ENCODE results near the gene FBLN2.

The FBLN2 gene

GRCh38 chr3:13605555-13605954, 56.6 kb downstream of the FBLN2 start:
- DNase-seq (ENCODE audit: low read depth), result no peak

DNA sequence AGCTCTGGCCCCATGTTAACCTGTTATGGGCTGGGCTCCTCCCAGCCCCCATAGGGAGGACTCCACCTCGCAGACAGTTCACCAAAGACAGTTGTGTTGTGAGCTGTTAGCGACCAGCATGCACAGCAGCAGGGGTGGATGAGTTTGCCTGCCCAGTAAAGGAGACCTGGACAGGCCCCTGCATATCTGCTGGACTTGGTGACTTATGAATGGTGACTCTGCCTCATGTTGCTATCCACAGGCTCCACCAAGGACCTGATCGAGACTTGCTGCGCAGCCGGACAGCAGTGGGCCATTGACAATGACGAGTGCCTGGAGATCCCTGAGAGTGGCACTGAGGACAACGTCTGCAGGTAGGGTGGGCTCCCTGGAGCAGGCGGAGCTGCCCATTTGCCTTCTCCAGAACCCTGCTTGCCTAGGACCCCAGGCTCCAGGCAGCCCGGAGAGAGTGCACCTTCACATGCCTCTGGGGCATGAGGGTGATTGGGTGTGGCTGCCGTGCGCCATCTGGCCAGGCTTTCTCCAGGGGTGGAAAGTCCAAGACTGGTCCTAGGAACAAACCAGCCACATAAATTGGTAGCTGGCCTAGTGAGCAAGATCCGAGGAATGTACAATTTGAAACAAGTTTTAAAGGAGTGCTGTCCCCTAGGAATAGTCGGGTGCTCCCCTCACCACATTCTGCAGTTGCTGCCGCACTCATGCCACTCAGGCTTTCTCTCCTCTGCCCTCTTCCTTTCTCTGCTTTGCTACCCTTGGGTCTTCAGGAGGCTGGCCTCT, 59.1 kb downstream of the FBLN2 start:
- no peak for DNase-seq (ENCODE audit: low read depth)

DNA sequence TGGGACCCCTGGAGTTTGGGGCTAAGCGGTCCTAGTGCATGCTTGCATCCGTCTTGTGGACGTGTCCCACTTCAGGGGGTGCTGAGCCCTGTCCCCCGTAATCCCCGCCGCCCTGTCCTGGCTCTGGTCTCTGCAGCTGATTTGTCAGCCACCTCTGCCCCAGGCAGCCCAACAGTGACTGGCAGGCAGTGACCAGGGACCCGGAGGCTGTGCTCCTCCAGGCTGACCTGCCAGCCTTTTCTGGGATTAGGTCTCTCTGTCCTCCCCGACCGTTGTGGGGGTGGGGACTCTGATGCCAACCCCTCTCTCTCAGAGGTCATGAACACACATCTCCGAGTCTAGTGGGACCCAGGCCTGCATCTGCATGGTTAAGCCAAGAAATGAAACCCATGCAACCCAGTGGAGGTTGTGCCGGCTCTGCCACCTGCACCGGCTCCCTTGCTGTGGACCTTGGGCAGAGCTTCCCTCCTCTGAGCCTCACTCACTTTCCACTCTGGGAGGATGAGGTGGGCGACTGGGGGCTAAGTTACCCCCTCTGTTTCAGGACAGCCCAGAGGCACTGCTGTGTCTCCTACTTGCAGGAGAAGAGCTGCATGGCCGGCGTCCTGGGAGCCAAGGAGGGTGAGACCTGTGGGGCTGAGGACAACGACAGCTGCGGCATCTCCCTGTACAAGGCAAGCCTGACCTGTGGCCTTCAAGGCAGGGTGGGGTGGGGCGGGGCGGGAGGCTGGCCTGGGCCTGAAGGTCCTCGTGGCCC, 60.2 kb downstream of the FBLN2 start:
- DNase-seq (ENCODE audit: low read depth), result no peak

DNA sequence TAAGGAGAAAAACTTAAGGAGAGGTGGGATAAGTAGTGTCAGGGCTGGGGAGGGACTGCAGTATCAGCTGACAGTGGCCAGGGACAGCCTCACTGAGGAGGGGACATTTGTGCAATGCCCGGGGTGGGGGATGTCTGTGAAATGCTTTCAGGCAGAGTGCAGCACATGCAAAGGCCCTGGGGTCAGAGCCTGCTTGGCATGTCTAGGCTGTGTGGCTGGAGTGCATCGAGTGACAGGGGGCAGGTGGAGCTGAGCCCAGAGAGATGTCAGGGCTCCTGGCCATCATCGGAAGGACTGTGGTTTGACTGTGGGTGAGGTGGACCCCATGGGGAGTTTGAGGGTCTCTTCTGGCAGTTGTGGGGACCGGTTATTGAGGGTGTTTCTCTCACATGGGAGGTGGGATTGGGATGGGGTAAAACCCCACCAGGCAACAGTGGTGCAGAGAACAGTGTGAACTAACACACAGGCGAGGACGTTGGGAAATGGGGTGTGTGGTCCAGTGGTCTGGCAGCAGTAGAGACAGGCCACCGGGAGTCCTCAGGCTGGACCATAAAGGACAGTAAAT, 61.2 kb downstream of the FBLN2 start:
- DNase-seq (ENCODE audit: low read depth), result no peak

DNA sequence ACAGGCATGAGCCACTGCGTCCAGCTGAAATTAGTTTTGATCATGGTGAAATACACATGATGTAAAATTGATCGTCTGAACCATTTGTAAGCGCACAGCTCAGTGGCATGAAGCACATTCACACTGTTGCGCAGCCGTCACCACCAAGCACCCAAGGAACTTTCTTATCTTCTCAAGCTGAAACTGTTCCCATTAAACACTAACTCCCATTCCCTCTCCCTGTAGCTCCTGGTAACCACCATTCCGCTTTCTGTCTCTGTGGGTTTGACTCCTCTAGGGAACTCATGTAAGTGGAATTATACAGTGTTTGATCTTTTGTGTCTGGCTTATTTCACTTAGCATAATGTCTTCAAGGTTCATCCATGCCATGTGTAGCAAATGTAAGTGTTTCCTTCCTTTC, 62.3 kb downstream of the FBLN2 start:
- DNase-seq (ENCODE audit: low read depth), result peak; percentile 81

- peak; percentile 82 for DNase-seq (ENCODE audit: low read depth)
These were observed 63.9 kb downstream of the FBLN2 start for GRCh38 chr3:13612829-13613228.

DNA sequence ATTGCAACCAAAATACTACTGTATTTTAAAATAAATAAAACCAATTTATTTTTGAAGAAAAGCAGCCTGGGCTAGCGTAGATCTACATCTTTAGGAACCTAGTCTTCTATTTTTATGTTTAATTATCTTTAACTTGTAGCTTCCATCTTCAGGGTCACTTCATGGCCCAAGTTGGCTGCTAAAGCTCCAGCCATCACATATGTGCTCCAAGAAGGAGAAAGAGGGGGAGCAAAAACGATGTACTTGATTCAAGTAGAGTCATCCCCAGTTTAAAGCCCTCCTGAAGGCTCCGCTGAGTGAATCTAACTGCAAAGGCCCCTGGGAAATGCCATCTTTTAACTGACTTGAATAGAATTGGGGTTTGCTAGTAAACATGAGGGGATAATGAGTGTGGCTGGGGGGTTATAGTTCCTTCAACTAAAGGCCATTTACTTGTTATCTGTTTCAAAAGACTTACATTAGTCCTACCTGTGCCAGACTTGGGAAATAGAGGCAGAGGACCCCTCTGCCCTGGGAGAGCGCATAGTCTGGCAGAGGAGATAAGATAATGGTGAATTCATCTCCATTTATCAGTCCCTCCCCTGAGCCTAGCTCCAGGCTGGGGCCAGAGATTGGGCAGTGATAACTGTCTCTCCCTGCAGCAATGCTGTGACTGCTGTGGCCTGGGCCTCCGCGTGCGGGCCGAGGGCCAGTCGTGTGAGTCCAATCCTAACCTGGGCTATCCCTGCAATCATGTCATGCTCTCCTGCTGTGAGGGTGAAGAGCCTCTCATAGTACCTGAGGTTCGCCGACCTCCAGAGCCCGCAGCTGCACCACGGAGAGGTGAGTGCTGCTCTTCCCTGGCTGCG, 64.6 kb downstream of the FBLN2 start:
- DNase-seq (ENCODE audit: low read depth), result no peak

- no peak for DNase-seq (ENCODE audit: low read depth)
These were observed 65.7 kb downstream of the FBLN2 start for GRCh38 chr3:13614607-13615006.

DNA sequence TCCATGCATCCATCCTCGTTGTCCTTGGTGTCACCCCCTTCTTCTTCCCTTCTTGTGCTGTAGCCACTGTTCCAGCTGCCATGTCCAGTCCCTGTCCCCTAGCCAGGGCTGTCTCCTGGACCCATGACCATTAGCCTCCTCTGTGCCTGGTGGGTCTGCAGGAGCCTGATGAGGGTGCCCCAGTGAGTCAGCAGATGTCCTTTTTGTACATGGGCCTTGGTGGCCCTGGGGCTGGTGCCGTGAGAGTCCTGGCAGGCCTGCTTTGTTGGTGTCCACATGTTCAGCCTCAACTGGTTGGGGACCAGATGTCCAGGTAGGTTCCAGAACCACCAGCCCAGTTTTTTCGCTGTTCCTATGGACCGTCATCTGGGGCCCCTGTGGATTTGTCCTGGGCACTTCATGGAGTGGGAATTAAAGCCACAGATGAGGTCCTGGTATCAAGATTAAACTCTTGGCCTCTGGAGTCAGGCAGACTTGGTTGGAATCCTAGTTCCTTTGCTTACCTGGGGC, 66.1 kb downstream of the FBLN2 start:
- no peak for DNase-seq (ENCODE audit: low read depth)

GRCh38 chr3:13616359-13616758, 67.4 kb downstream of the FBLN2 start:
- DNase-seq (ENCODE audit: low read depth), result no peak

- DNase-seq (ENCODE audit: low read depth), result no peak
These were observed 68.3 kb downstream of the FBLN2 start for GRCh38 chr3:13617097-13617738.

DNA sequence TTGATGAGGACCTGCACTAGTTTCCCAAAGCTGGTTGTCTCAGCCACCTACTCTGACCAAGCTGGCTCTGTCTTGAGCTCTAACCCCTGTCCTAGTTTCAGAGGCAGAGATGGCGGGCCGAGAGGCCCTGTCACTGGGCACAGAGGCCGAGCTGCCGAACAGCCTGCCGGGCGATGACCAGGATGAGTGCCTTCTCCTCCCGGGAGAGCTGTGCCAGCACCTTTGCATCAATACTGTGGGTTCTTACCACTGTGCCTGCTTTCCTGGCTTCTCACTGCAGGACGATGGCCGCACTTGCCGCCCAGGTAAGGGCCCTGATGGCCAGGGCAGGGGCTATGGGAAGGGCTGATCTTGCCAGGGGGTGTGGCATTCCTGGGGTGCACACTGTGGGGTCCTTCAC, 69.1 kb downstream of the FBLN2 start:
- no peak for DNase-seq (ENCODE audit: low read depth)

GRCh38 chr3:13618836-13619235, 69.9 kb downstream of the FBLN2 start:
- no peak for DNase-seq (ENCODE audit: low read depth)

DNA sequence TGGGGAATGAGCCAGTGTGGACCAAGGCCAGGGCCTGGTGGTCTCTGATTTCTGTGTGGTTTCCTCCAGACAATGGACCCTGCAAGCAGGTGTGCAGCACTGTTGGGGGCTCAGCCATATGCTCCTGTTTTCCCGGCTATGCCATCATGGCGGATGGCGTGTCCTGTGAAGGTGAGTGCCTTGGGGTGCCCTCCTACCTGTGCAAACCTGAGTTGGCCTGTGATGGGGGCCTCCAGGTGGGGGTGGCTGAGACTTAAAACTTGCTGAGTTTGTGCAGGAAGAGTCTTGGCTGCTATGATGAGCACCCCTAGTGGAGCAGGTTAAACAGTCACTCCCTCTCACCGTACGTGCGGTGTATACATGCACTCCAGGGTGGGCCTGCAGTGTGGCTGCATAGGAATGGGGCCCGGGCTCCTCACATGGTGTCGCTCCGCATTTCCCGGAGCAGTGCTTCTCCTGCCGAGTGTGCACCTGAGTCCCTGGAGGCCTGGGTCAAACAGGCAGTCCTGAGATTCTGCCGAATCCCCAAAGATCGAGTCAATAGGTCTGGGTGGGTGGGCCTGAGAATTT, 70.8 kb downstream of the FBLN2 start:
- no peak for DNase-seq (ENCODE audit: low read depth)

GRCh38 chr3:13620281-13620680, 71.4 kb downstream of the FBLN2 start:
- no peak for DNase-seq (ENCODE audit: low read depth)

- no peak for DNase-seq (ENCODE audit: low read depth)
These were observed 71.9 kb downstream of the FBLN2 start for GRCh38 chr3:13620776-13621365.

GRCh38 chr3:13621381-13622221, 72.7 kb downstream of the FBLN2 start:
- no peak for DNase-seq (ENCODE audit: low read depth)

DNA sequence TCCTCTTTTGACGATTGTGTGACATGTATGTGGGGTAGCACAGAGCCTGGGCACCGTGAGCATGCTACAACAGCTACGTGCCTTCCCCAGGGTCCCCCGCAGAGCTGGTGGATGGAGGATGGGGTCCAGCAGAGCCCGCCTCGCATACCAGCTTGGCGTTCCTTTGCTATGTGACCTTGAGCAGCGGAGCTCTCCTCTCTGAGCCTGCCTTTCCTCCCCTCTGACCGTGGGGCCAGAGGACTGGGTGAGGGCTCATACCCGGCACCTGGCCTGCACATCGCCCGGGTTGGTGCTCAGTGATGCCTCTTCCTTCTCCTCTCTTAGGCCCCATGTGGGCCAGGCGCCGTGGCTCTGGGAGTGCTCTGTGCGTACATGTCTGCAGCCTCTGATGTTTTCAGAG, 73.4 kb downstream of the FBLN2 start:
- no peak for DNase-seq (ENCODE audit: low read depth)

- DNase-seq (ENCODE audit: low read depth), result peak; percentile 60
These were observed 74.3 kb downstream of the FBLN2 start for GRCh38 chr3:13623101-13623654.

- DNase-seq (ENCODE audit: low read depth), result no peak
These were observed 75.1 kb downstream of the FBLN2 start for GRCh38 chr3:13624021-13624420.

Data from amniotic epithelial cell (primary cell).